Gastrocnemius medialis (tissue), 4 donors: ENCODE measurements around the gene AQP5.

Source experiments
- POLR2A ChIP-seq, 2 donors: fragments of 450-650 bp; IDR thresholded peaks; one replicate each; pipeline ENCODE4 v1.6.1; 2017; ENCODE audit warnings: antibody characterized with exemption in 2 of 2, mild to moderate bottlenecking in 2 of 2, moderate library complexity in 2 of 2
- TF ChIP-seq, protein P1 (sequence below), 5 experiments: fragments of 450-650 bp in 3 of 5; fragments of 200-600 bp in 2 of 5; sonication (generic) in 2 of 5; IDR thresholded peaks in 4 of 5; conservative IDR thresholded peaks in 1 of 5; 1 replicate in 4 of 5; 2 replicates in 1 of 5; pipeline ENCODE4 v1.5.1; 2016 to 2019; ENCODE audit warnings: antibody characterized with exemption in 5 of 5, mild to moderate bottlenecking in 3 of 5, moderate library complexity in 3 of 5

DNA sequence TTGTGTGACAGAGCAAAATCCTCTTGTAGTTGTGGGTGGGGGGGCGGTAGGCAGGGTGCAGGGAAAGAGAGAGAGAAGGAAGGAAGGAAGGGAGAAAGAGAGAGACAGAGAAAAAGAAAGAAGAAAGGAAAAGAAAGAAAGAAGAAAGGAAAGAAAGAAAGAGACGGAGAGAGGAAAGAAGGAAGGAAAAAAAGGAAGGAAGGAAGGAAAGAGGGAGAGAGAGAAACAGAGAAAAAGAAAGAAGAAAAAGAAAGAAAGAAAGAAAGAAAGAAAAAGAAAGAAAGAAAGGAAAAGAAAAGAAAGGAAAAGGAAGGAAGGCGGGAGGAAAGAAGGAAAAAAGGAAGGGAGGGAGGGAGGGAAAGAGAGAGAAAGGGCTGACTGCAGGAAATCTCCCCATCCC, 40.4 kb upstream of the AQP5 start:
- TF ChIP-seq, protein P1, sequence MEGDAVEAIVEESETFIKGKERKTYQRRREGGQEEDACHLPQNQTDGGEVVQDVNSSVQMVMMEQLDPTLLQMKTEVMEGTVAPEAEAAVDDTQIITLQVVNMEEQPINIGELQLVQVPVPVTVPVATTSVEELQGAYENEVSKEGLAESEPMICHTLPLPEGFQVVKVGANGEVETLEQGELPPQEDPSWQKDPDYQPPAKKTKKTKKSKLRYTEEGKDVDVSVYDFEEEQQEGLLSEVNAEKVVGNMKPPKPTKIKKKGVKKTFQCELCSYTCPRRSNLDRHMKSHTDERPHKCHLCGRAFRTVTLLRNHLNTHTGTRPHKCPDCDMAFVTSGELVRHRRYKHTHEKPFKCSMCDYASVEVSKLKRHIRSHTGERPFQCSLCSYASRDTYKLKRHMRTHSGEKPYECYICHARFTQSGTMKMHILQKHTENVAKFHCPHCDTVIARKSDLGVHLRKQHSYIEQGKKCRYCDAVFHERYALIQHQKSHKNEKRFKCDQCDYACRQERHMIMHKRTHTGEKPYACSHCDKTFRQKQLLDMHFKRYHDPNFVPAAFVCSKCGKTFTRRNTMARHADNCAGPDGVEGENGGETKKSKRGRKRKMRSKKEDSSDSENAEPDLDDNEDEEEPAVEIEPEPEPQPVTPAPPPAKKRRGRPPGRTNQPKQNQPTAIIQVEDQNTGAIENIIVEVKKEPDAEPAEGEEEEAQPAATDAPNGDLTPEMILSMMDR (IDR thresholded peaks at IDR 0.05 in 4 of 5, conservative IDR thresholded peaks at IDR 0.05 in 1 of 5) = no peak
- TF ChIP-seq POLR2A (IDR thresholded peaks at IDR 0.05) = no peak
